ENCODE measurements around the gene BCL11B.

Gene BCL11B

DNA sequence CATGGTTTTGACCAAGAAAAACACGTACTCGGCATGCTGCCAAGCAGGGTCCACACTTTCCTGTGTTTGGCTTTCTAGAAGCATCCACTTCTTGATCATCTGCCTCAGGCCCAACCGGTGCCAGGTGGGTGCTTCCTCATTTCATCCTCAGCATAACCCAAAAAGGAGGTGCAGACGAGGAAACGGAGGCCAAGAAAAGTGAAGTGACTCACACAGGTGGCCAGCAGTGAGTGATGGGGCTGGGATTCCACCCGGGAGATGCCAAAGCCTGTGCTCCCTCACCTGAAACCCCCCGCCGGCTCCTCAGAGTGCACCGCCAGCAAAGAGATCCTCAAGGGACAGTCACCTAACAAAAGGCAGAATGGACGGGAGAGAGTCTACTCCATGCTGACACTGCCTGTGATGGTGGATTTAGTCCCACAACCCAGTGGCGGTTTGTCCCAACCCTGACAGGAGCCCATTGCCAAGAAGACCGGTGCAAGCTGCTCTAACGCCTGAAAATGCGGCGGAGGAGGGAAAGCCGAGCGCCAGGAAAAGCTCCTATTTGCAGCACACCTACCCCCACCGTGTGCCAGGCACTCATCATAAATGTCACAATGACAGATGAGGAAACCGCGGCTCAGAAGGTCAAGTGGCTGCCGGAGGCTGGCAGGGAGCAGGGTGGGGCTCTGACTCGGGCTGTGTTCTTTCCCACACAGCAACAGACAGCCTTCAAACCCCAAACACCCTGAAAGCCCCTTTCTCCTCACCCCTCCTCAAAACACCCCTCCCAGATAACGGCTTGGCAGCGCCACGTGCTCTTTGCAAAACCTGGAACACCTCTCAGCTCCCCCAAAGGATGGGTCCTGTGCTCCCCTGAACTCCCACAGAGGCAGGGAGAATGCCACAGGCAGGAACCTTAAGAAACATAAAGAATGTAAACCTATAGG lies 18.8 kb downstream of the BCL11B start:
- DNase-seq = no peak

GRCh38 chr14:99252443-99252939 lies 19.5 kb downstream of the BCL11B start:
- DNase-seq = no peak

DNA sequence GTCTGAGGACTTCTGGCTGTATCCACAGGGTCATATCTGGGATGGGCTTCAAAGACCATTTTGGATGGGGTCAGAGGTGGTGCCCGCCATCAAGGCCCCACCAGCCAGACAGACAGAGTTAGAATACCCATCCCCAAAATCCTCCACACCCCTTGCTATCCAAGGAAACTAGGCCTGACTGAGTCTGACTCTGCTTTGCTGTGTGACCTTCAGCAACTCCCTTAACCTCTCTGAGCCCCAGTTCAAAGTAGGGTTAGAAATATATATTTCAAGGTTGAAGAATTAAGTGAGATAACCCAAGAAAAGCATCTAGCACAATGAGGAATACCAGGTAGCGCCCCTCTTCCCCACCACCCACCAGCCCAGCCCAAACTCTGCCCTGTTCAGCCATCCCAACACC lies 20.3 kb downstream of the BCL11B start:
- DNase-seq = no peak

DNA sequence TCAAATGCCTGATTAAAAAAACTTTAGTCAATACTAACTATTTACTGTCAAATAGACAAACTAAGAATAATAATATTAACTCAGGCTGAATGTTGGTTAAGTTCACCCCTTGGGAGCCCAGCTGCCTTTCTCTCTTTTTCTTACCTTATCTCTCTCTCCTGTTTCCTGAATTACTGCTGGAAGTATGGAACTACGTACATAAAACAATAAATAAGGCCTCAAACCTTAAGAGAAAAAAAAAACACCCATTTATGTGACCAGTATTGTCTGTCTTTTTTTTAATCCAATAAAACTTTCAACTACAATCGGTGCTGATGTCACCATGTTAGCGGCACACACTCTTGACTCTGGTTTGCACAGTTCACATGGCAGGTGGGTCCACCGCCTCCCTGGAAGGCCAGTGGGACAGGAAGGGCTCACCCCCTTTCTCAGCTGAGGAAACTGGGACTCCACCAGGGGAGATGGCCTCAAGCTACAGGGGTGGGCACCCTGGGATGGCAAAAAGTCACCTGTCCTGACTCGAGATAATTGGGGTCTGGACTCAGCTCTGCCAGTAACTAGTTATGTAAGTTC lies 21.3 kb downstream of the BCL11B start:
- DNase-seq = no peak

DNA sequence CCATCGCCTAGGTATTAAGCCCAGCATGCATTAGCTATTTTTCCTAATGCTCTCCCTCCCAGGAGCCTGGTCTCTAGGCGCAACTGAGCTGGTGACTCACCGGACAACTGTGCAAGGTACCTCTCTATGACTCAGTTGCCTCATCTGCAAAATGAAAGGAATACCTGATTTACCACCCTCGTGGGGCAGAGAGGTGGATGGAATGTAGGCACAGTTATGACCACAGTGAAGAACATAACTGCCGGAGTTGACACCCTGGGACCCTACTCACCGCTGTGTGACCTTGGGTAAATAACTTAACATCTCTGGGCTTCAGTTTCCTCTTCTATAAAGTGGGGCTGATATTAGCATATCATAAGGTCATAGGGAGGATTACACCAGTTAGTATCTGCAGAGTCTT lies 22.6 kb downstream of the BCL11B start:
- DNase-seq = no peak

- DNase-seq = no peak
These were observed 23.2 kb downstream of the BCL11B start for GRCh38 chr14:99248761-99249171.

- no peak for DNase-seq
These were observed 24.2 kb downstream of the BCL11B start for GRCh38 chr14:99247772-99248171.

DNA sequence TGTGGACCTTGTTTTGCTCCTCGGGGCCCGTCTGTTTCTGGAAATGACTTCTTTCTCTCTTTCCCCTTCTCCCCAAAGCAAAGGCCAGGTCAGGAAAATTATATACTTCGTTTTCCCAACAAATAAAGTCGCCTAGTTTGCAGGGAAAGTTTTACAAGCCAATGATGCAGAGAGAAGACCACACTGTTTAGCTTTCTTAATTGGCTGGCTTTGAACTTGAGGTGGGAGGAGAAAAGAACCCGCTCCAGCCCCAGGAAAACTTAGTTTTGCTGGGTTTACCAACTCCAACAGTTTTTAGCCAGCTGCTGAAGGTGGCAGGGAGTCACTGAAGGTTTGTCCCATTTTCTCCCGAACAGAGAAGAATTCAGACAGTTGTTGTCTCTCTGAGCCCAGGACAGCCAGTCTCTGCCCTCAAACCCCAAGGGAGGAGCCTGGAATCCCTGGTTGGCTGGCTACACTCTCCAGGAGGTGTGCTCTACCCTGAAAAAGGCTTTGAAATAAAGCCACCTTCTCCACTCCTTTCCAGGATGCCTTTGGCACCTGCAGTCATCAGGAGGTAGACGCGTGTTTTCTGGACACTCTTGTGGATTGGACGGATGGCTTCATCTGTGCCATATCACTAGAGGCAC lies 24.8 kb downstream of the BCL11B start:
- no peak for DNase-seq

GRCh38 chr14:99246536-99247097 lies 25.4 kb downstream of the BCL11B start:
- DNase-seq = no peak

GRCh38 chr14:99245564-99246511 lies 26.2 kb downstream of the BCL11B start:
- DNase-seq = no peak

DNA sequence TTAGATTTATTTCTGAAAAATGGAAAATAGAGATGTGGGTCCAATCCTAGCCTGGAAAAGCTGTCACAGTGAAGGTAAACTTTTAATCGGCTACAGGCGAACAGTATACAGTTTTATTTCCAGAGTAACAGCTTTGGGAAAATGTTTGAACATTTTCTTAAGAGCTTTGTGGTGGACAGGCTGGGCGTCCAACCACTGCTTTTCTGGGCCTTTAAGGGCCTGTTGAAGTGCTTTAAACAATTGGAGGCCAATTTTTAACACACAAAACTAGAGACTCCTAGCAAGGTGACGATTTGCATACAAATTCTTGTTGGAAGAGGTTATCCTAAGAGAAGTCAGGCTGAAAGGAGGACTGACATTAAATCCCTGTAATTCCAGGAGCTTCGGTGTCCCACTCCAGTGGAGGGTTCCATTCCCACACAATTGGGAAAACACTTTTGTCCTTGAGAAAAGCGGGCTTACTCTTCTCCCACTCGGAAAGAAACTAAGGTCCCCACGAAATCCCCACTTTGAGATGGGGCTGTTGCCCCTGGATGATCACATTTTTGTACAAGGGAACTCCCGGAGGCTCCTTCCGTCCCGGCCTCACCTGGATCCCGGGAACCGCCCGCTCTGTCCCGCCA lies 26.9 kb downstream of the BCL11B start:
- no peak for DNase-seq

GRCh38 chr14:99244367-99244901 lies 27.6 kb downstream of the BCL11B start:
- DNase-seq = no peak

DNA sequence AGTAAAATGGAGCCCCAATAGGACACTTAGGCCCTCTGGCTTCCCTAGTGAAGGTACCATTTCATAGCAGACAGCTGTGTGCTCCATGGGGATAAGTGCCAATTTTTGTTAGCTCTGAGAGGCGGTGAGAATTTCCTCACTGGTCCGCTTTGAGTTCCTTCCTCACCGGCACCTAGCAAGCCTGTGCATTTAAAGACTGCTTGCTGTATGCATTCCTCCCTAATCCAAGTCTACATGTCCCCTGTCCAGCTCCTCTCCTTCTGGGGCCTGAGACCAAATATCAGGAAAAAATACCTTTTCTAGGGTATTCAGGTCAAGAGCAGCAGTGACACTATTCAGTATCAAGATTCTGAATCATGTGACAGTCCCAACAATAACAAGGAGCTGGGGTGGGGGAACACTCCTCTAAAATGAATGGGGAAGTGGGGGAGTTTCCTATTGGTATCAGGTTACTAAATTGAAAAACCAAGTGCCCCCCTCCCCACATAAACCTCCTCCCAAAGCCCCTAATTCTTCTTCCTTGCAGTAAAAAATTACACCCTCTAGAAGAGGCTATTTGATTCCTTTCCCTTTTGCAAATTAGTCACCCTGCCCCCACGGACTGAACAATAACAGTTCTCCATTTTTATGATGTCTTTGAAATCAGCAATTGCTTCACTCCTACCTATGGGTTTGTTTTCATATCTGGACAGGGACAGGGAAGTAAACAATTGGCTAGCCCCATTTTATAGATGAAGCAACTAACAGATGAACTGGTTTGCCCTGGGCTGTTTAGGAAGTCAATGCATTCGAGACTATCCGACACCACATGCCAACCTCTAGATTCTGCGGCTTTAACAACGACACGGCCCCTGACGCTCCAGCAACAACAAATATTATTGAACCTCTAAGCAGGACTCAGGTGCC lies 28.9 kb downstream of the BCL11B start:
- no peak for DNase-seq

DNA sequence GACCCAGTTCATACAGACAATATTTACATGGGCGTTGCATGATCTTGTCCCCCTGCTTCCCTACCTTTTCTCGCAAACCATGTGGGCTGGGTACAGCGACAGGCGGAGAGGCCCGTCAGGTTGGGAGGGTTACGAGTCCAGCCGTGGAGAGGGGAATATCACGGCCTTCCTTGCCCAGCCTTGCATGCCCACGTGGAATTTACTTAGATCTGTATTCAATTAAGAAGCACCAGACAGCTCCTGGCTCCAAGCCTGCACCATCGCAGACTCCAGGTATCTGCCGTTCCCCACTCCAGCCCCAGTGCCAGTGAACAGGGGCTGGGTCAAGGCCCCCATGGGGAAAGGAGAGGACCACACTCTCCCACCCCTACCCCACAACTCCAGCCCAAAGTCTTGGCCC lies 29.8 kb downstream of the BCL11B start:
- DNase-seq = no peak

GRCh38 chr14:99241325-99242010 lies 30.5 kb downstream of the BCL11B start:
- DNase-seq = no peak

DNA sequence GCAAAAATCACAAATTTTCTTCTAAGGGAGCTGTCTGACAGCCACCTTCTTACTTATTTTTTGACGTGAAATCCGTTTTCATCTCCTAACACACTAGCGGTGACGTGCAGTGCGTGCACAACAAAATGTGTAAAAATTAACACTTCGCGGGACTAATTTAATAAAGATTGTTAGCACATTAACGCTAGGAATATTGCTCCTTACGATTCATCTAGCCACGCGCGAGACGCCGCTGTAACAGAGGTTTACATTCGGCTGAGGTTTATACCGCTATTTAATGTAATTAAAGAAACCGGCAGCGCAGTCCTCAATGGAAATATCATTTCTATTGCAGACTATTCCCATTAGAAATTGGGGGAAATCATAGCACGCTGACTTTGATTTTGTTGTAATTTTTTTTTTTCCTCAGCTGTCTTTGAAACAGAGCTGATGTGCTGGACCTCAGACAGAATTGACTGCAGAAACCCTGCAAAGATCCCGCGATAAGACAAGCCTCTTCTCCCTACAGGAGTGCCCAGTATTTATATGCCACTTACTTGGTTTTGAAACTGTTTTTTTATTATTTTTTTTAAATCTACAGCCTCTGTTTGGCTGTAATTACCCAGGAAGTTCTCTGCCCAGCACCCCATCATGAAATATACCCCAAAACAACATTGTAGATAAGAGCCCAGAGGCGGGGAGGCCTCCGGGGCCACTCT lies 31.2 kb downstream of the BCL11B start:
- no peak for DNase-seq

- no peak for DNase-seq
These were observed 32.3 kb downstream of the BCL11B start for GRCh38 chr14:99239661-99240092.

DNA sequence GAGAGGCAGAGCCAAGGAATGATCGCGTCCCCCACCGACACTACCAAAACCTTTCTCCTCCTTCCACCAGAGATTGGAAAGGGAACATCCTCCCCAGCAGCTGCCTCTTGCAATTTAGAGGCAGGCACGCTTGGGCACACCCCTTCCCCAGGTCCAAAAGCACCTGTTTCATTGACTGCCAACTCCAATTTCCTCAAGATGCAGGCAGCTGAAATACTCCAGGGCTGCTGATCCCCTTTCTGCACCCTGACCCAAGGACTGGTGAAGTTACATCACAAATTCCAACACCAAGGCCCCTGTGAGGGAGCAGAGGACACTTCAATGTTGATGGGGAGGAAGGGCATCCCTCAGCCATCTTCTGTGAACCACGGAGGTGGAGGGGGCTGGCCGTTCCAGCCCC lies 33.8 kb downstream of the BCL11B start:
- DNase-seq = no peak

DNA sequence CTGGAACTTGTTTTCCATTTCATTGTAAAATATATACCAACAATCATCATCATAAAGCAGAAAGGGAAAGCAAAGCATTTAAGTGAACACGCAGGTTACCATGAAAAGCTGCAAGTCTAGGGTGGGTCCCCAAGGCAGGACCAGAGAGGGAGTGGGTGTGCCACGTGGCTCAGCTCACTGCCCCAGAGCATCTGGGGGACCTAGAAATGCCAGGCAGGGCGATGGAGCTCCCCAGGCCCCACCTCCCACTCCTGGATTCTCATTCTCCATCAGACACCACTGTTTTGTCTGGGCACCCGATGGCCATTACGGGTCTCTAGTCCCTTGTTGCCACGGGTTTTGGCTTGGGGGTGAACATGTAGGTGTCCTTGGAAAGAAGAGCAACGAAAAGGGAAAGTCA lies 34.7 kb downstream of the BCL11B start:
- DNase-seq = no peak
